Muscle of back (tissue), 11 donors: ENCODE results near the gene VPS39. TPM values are rescaled to one million over a fixed set of nuclear protein-coding genes. Genes with fewer than 3 reads are reported as not detected.
A peak's percentile ranks its signal among the peaks of the same experiment; 100 is the strongest.

Experiments
- DNase-seq, 3 donors: peaks; one replicate each; pipeline versions ENCODE4 v3.0.0 to v3.0.0-alpha.2; 2013
- polyA plus RNA-seq, 10 donors: library from polyadenylated mRNA; unstranded; fragments of 120-200 nt; gene quantifications; one replicate each; pipeline ENCODE4 v1.2.1, GENCODE V29; 2013; ENCODE audit not compliant: insufficient read length in 10 of 10

The VPS39 gene
- polyA plus RNA-seq, 10 donors: 32.8 to 56.7 (median 44.9) TPM

DNA sequence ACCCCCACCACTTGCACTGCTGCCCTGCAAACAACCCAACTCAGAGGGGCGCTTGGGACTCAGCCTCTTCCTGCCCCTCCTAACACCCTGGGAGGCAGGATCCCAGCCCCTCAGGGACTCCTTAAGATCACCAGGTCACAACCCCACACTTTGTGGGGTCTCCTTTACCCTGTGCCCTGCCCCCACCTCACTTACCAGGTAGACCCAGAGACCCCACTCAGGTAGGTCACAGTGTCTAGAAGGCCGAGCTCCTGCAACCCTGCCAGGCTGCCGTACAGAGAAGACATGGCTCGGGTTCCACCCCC lies 60.7 kb downstream of the VPS39 start:
- no peak for DNase-seq

DNA sequence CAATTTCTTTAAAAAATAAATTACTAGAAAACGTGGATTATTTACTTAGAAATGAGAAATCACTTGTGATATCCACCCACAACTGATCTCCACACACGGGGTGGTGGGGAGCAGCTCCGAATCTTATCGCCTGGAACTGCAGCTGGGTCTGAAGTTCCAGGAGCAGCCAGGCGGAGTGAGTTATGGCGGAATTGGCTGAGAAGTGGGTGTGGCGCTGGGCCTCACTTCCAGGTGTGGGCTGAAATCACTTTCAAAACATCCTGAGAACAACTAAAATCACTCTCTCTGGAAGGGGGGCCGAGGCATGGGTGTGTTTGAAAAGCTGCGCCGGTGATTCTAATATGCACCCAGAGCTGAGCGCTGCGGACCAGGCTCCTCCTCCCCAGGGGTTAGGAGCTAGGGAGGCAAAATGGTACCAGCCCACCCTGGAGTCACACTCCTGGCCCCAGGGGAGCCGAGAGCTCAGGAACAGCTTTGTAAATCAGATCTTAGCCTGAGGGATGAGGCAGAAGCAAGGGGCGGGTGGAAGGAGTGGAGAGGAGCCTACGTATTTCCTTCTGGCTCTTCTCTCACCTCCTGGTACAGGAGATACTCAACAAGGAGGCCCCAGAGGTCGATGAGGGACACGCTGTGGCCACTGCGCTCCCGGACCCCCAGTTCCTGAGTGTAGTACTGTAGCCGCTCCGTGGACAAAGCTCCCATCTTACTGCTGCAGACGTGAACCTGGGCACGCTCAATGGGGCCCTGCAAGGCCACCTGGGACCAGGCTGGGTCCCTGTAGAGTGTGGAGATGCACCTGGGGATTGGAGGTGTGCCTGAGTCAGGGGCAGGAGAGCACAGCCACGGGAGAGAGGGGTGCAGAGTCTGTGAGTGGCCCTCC lies 61.3 kb downstream of the VPS39 start:
- DNase-seq: no peak

DNA sequence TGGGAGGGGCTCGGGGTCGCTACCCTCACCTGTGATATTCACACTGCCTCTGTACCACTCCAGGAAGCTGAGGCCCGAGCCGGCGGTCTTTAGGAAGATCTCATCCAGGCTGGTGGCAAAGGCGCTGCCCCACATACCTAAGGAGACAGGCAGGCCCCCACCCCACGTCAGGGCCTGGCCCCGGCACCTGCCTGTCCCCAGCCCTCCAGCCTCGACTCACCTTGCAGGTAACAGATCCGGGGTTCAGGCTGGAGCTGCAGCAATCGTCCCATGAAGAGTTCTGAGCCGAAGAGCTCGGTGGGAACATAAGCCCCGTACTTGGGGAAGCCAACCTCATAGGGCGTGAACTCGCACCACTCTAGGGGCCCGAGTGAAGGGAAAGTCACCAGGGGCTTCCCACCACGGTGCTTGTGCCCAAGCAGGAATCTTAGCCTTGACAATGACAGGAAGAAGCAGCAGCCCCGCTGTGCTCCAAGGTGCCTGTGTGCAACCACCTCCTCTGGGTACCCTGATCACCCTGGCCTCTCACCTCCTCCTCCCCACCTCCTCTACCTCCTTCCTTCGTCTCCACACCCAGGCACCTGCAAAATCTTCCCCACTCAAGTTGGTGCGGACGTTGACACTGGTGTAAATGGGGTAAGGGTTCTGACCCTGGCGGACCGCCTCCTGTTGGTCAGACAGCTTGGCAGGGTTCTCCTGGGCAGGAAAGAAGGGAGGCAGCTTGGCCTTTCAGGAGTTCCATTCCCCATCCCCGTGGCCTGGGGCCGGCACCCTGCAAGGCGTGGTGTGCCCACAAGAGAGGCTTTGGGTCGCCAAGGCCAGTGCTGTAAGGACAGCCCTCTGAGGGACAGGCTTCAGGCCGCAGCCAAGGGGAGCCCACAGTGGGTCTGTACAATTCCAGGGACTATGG lies 62.3 kb downstream of the VPS39 start:
- DNase-seq: no peak

DNA sequence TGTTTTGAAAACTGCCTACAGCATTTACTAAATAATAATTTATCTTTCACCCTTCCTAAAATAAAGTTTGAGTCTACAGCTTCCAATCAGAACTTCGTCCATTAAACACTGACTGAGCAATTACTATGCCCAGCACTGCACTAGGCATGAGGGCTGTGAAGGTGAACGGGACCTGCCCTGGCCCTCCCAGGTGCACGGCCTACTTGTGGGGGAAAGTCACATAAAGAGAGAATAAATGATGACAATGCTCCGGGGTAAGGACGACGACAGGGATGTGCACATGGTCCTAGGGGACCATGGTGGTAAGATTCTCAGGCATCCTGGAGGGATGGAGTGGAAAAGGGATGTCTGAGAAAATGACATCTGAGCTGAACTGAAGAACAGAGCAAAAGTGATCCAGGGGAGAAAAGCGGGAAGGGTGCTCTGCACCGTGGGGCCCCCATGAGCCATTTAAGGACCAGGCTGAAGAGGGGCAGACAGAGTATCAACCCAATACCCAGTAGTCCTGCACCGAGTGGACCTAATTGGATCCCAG lies 63.2 kb downstream of the VPS39 start:
- DNase-seq: no peak

DNA sequence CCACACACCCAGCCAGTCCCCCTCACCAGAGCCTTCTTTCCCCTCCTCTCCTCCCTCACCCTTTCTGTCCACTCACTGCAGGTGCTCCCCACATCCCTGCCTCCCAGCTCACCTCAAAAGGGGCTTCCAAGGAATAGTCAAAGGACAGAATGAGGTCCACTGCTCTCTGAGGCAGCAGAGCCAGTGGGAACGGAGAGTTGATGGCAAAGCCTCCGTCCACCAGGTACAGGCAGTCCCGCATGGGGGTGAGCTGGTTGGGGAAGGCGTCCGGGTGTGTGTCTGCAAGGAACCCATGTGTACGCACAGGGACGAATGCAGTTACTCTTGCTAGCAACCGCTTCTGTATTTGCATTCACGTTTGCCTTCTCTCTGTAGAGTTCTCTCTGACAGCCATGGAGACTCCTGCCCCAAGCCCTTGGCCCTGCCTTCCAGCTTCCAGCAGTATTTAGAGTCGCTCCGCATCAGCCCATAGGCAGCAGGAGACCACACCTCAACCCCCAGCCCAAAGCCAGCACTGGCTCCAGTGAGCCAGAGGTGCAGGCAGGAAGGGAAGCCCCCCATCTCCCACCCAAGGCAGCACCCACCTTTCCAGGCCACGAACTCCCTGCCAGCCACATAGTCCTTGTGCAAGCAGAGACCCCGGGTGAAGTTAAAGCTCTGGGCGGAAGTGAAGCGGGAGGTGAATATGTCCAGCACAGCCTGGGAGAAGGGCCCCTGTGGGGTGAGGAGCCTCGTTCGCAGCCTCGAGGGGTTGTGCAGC lies 64.1 kb downstream of the VPS39 start:
- DNase-seq: no peak

DNA sequence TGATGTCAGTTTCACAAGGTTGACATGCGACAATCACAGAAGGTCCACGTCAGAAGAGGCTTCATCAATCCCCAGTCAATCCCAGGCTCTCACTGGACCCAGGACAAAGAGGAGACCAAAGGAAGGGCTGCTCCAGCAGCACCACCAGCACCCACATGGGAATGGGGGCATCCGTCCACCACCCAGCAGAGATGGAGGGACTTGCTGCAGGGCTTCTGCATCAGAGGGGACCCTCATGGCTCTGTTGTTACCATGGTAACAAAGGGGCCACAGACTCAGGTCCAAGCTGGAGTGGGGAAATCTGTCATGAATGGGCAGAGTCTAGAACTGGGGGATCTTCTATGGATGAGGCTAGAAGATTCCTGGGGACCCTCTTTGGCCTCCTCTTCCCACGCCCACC lies 64.7 kb downstream of the VPS39 start:
- DNase-seq: no peak

DNA sequence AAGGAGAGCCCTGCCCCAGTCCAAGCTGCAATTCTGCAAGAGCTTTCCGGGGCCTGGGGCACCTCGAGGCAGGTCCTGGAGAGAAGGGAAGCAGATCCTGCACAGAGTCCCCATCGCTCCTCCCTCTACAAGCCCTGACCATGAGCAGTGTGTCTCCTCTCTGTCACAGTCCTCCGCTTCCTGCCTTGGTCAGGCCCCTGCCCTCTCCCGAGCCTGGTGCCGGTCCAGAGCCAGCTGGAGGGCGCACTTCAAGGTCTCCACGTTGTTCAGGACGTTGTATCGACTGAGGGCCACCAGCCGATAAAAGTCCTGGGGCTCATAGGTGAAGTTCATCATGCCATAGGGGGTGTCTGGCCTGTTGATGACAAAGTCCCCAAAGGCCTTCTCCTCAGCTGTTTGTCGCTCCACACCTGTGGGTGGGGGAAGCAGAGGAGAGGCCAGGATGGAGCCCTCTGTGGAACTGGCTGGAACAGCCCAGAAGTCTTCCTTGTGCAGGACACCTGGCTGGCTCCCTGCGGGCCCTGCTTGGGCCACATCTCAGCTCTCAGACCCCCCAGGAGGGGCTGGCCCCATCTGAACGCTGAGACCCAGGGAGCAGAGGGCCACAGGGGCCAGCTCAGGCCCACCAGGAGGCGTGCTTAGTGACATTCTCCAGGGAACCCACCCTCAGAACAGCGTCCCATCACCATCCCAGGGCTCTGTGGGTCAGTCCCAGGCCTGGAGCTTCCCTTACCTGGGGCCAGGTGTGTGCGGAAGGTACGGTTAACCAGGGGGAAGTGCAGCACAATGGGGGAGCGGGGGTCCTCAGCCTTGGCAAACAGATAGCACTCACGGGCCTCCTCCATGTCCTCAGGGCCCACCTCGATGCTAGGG lies 66.1 kb downstream of the VPS39 start:
- DNase-seq: no peak

DNA sequence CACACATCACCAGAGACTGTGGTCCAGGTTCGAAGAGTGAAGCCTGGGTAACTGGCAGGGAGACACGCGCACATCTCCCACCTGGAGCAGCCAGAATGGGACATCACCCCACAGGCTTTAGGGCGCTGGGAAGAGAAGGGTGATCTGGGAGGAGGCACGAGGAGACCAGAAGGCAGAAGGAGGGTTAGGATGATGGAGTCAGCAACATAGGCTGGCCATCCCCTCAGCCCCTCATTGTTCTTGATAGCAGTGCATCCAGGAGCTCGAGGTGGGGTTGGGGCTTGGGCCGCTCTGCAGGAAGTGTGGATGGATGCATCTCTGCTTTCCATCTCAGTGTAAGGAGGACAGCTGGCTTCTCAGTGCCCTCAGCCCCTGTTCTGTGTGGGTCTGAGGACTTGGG lies 66.9 kb downstream of the VPS39 start:
- no peak for DNase-seq

DNA sequence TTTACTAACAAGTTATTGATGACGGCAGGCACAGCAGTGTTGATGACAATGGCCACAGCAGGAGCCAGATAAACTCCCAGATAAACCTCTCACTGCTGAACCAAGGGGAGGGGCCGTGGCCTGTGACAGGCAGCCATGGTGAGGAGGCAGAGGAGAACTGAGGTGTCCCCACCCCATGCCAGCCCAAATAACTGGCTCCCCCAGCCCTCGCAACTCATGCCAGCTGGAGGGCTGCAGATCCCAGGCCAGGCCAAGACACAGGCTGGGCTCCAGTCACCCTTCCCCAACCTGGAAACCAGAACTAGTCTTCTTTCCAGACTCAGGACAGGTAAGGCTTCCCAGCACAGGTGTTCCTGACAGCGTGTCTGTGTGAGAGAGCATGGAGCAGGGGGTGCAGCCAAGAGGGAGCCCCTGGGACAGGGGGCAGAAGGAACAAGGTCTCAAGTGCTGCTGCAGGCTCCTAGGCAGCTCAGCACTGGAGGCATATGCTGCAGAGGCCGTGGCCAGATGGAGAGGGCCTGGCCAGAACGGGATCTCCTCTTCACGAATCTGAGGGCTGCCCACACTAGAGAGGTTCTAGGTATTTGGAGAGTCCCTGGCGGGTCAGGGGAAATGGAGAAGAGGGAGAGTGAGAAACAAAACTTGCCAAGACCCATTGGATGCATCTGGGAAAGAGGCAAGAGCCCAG lies 67.6 kb downstream of the VPS39 start:
- no peak for DNase-seq

DNA sequence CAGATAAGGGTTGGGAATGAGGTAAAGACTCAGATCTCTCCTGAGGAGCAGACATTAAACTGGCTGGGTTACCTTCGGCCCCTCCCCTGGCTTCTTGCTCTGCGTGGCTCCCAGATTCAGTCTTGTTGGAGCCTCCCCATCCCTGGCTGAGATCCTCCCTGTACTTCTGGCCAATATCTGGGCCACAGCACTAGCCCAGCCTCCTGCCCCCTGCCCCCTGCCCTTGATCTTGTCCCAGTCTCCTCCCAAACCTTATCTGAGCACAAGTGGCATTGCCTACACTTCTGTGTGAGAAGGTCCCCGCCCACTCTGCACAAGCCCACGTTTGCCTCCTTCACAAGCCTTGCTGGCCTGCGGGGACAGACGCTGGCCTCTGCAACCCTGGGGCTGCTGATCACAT lies 68.5 kb downstream of the VPS39 start:
- no peak for DNase-seq

DNA sequence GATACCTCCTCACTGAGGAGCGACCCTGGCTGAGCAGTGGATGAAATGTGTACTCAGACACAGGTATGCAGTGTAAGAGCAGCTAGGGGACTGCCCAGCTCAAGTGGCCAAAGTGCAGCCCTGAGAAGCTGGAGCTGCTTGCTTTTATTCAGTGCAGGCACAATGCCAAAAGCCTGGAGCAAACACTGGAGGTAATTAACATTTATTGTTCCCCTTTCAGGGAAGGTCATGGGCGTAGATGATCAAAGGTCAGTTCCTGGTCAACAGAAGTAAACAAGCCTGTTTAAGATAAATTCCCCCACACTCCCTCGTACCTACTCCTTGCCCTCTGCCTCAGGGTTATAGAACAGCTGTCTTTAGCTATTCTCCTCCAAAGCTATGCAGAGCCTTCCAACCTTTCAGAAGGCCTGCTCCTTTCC lies 69.1 kb downstream of the VPS39 start:
- no peak for DNase-seq

DNA sequence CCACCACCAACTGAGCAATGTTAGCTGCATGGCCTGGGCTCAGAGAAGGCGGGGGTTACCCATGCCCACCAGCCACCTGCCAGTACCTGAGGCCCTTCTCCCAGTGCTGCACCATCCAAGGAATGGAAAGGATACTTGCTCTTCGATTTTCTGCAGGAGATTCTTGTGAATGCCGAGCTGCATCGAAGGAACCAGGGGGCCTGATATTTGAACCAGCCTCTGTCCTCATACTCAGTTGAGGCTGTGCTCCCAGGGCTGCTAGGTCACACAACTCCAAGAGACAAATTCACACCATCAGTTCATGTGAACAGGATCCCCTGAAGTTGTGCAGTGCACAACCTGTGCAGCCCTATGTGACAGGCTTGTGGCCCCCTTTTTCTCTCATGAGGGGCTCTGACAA lies 69.7 kb downstream of the VPS39 start:
- DNase-seq: no peak

DNA sequence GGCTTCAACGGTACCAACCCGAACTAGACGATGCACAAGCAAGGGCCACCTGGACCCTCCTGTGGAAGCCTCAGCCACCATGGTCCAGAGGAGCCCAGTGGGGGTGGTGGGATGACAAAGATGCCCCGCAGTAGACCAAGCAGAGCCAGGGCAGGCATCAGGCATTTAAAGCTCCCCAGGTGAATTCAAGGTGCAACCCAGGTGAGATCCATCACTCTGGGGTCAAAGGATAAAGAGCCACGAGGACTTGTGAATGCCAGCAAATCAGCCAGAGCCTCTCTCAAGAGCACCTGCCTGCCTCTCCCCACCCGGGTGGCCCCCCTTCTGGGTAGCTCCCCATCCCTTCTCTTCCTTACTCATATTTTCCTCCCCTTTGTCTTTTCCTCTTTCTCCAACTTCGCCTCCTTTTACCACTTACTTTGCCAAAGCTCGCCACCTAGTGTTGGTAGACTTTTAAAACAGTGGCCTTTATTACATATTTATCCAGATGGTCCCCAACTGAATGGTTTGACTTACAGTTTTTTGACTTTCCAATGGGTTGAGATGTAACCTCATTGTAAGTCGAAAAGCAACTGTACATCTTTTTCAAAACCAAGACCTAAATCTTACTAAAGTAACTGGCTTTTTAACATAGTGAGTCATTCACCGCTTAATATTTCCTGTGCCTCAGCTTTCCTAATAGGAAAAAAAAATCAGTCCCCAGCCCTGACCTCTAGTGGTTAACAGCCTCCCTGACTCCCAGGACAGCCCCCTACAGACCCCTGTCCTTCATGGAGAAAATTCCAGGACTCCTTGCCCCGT lies 70.4 kb downstream of the VPS39 start:
- DNase-seq: peak; percentile 37 to 77 (median 64)

DNA sequence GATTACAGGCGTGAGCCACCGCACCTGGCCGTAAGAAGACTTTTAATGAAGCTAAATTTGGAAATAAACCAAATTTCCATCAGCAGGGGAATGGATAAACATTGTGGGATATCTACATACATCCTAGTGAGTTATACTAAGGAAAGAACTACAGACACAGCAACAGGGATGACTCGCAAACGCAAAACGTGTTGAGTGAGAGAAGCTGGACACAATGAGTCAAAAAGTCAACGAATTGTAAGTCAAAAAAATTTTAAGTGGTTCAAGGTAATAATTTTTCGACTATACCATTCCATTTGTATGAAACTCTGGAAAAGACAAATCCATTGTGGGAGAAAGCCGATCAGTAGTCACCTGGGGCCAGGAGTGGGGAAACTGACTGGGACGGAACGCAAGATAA lies 71.6 kb downstream of the VPS39 start:
- no peak for DNase-seq

DNA sequence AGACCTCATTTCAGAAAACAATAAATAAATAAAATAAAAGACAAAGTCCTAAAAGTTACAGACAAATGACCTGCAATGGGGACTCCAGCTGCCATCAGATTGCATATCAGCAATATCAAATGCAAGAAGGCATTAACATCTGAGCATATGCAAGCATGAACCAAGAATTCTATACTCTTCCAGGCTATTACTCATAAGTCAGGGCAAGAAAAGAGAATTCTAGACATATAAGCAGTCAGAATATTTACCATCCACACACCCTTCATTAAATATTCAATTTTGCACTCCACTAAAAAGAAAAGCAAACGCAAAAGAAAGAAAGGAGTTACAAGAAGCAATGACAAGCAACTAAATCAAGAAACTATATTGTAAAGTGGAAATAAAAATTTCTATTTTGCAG lies 72.8 kb downstream of the VPS39 start:
- DNase-seq: no peak

DNA sequence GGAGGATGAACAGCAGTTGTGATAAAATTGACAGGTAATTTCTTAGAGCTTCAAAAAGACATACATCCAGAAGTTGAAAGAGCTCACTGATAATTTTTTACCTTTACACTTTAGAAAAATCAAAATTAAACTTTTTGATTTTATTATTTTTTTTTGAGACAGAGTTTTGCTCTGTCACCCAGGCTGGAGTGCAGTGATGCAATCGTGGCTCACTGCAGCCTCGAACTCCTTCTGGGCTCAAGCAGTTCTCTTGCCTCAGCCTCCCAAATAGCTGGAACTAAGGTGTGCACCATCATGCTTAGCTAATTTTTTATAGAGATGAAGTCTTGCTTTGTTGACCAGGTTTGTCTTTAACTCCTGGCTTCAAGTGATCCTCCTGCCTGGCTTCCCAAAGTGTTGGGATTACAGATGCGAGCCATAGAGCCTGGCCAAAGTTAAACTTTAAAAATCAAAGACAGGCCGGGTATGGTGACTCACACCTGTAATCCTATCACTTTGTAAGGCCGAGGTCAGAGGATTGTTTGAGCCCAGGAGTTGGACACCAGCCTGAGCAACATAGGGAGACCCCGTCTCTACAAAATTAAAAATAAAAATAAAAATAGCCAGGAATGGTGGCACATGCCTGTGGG lies 73.4 kb downstream of the VPS39 start:
- no peak for DNase-seq

DNA sequence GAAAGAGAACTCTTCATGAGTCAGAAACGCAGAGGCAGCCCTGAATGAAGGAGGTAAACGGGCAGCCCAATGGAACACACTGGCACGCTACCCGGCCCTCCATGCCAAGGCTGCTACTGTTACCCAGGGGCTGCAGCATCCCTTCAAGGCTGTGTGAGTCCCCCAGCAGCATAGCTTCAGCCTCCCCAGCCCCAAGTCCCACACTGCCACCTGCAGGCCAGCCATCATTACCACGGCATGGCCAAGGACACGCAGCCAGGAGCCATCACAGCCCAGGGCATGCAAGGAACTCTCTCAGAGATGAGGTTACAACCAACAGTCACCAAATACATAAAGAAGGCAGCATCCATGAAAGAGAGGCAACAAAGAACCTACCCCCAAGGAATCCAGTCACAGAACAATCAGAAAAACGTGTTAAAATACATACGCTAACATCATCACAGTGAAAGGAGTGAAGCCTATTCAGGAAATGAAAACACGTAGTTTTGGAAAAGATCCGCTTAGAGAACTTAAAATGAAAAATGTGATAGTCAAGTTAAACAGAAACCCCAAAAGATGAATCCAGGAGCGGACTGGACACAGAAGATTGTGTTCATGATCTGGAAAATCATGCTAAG lies 74.1 kb downstream of the VPS39 start:
- no peak for DNase-seq

DNA sequence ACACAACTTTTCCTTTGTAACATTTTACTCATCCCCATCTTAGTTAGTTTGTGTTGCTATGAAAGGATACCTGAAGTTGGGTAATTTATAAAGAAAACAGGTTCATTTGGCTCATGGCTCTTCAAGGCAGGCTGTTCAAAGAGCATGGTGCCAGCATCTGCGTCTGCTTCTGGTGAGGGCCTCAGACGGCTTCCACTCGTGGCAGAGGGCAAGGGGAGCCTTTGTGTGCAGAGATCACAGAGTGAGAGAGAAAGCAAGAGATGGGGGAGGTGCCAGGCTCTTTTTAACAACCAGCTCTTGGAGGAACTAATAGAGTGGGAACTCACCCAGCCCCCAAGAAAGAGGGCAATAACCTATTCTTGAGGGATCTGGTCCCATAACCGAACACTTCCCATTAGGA lies 74.7 kb downstream of the VPS39 start:
- no peak for DNase-seq
